ENCODE measurements around the gene MAJIN. TPM values are rescaled to one million over a fixed set of nuclear protein-coding genes. Genes with fewer than 3 reads are reported as not detected.
A peak's percentile ranks its signal among the peaks of the same experiment; 100 is the strongest.

MAJIN gene
- total and polyA plus RNA-seq, 10 of the 15 experiments (the other 5 are each of a cell fraction or from before 2014, with no cell fraction given): 0.10 TPM; not detected in 9

- peaks cover 14% of the 10 kb centered on the region for H3K4me1 ChIP-seq (ENCODE audit: control insufficient read depth, insufficient read depth, low read length)
- ATAC-seq: no peak
- TF ChIP-seq RAD51 (IDR thresholded peaks at IDR 0.05) (no peak), CEBPZ (IDR thresholded peaks at IDR 0.05; ENCODE audit: low read depth, low read length) (no peak)
- BruUV-seq (replicated peaks): no TSS peak
- CTCF ChIA-PET: no interaction called here
- WGBS (ENCODE audit: insufficient coverage, insufficient replicate concordance, low lambda C conversion rate, missing lambda C conversion rate): 37% methylated on average over 2 of the region's 2 CpGs
- RAD21 ChIA-PET (ENCODE audit: unreplicated experiment): interaction anchor here (0.8 kb wide), 1 partner anchor 27 kb away, joined by 5 read pairs; no protein-coding TSS in a partner anchor
- no peak overlapping the region for H3K27ac ChIP-seq (ENCODE audit: control insufficient read depth, insufficient read depth)
- no peaks in the 10 kb centered on the region for H4K20me1 ChIP-seq (ENCODE audit: control insufficient read depth, insufficient read depth)
- no peaks in the 10 kb centered on the region for H3K27me3 ChIP-seq (replicated peaks in 1 of 2; ENCODE audit: control insufficient read depth in 2 of 2, insufficient read depth in 2 of 2, low read length in 1 of 2)
- no peak for DNase-seq (ENCODE audit: low read depth, low spot score)
- H3K9ac ChIP-seq (ENCODE audit: control insufficient read depth, insufficient read depth, low read length): no peak overlapping the region
- no peaks in the 10 kb centered on the region for H3K9me3 ChIP-seq (replicated peaks; ENCODE audit: control insufficient read depth, insufficient read depth, low read length)
- SMC1A ChIA-PET (ENCODE audit: uncharacterized antibody, unreplicated experiment): no interaction called here
- H3K4me3 ChIP-seq: no peak overlapping the region
- no peaks in the 10 kb centered on the region for H3K36me3 ChIP-seq (ENCODE audit: control insufficient read depth in 2 of 2, insufficient read depth in 2 of 2, low read length in 1 of 2)
- FAIRE-seq: no peak
- in situ Hi-C loops (cut with MboI): no loop called here
- intact Hi-C loops (cut with micrococcal nuclease; ENCODE audit: unreplicated experiment): no loop called here
- no peak overlapping the region for H2AFZ ChIP-seq (ENCODE audit: control insufficient read depth, low read depth, low read length)
- POLR2A ChIA-PET: interaction anchor here (0.5 to 1.0 kb wide), 2 partner anchors 13 to 90 kb away, joined by 3 read pairs; no protein-coding TSS in a partner anchor
- H3K79me2 ChIP-seq (ENCODE audit: control insufficient read depth, insufficient read depth, low read length): no peaks in the 10 kb centered on the region
- H3K4me2 ChIP-seq (ENCODE audit: control insufficient read depth, insufficient read depth): no peak overlapping the region
Measured at GRCh38 chr11:64976651-64977050, 4.7 kb upstream of the MAJIN start.

GRCh38 chr11:64974124-64974523, 2.2 kb upstream of the MAJIN start:
- Histone ChIP-seq H4K20me1 (ENCODE audit: control insufficient read depth, insufficient read depth) (no peaks in the 10 kb centered on the region), H3K4me3 (no peak overlapping the region), H3K4me1 (ENCODE audit: control insufficient read depth, insufficient read depth, low read length) (peaks cover 17% of the 10 kb centered on the region), H3K27me3 (replicated peaks in 1 of 2; ENCODE audit: control insufficient read depth in 2 of 2, insufficient read depth in 2 of 2, low read length in 1 of 2) (no peaks in the 10 kb centered on the region), H3K9ac (ENCODE audit: control insufficient read depth, insufficient read depth, low read length) (no peak overlapping the region), H3K4me2 (ENCODE audit: control insufficient read depth, insufficient read depth) (peak overlapping the region; percentile 54), H3K9me3 (replicated peaks; ENCODE audit: control insufficient read depth, insufficient read depth, low read length) (no peaks in the 10 kb centered on the region; the same call in 2 of the 3 replicates), H3K36me3 (ENCODE audit: control insufficient read depth in 2 of 2, insufficient read depth in 2 of 2, low read length in 1 of 2) (no peaks in the 10 kb centered on the region), H2AFZ (ENCODE audit: control insufficient read depth, low read depth, low read length) (peak overlapping the region; percentile 39; the same call in 1 of the 2 replicates), H3K79me2 (ENCODE audit: control insufficient read depth, insufficient read depth, low read length) (no peaks in the 10 kb centered on the region), H3K27ac (ENCODE audit: control insufficient read depth, insufficient read depth) (no peak overlapping the region; the same call in 1 of the 2 replicates)
- FAIRE-seq (peak; percentile 31), ATAC-seq (no peak), DNase-seq (ENCODE audit: low read depth, low spot score) (no peak)
- in situ Hi-C loops (cut with MboI): no loop called here
- SMC1A ChIA-PET (ENCODE audit: uncharacterized antibody, unreplicated experiment): interaction anchor here (0.6 kb wide), 1 partner anchor 1777 kb away, joined by 3 read pairs; no protein-coding TSS in a partner anchor
- no TSS peak for BruUV-seq (replicated peaks)
- intact Hi-C loops (cut with micrococcal nuclease; ENCODE audit: unreplicated experiment): no loop called here
- RAD21 ChIA-PET (ENCODE audit: unreplicated experiment): no interaction called here
- POLR2A ChIA-PET: no interaction called here
- 5% methylated on average over 5 of the region's 5 CpGs for WGBS (ENCODE audit: insufficient coverage, insufficient replicate concordance, low lambda C conversion rate, missing lambda C conversion rate)
- CTCF ChIA-PET: interaction anchor here (0.6 kb wide), 1 partner anchor 322 kb away, joined by 3 read pairs; no protein-coding TSS in a partner anchor
- TF ChIP-seq CBX5 (IDR thresholded peaks at IDR 0.05; ENCODE audit: low read depth) (no peak), RBBP5 (conservative IDR thresholded peaks at IDR 0.05) (no peak), ETV6 (conservative IDR thresholded peaks at IDR 0.05 in 1 of 2, IDR thresholded peaks at IDR 0.05 in 1 of 2; ENCODE audit: borderline replicate concordance in 1 of 2, low read depth in 1 of 2) (no peak), SIN3A (IDR thresholded peaks at IDR 0.05; ENCODE audit: low read depth, low read length) (no peak), SREBF1 (IDR thresholded peaks at IDR 0.05; ENCODE audit: low read length) (no peak), MTA3 (IDR thresholded peaks at IDR 0.05; ENCODE audit: borderline replicate concordance, low read length) (no peak), ESRRA (IDR thresholded peaks at IDR 0.05; ENCODE audit: low read length) (no peak), MEF2B (IDR thresholded peaks at IDR 0.05; ENCODE audit: partially characterized antibody, poor library complexity, severe bottlenecking) (no peak), NFYA (IDR thresholded peaks at IDR 0.05; ENCODE audit: borderline replicate concordance, low read depth, low read length) (no peak), TAF1 (IDR thresholded peaks at IDR 0.05; ENCODE audit: borderline replicate concordance, low read depth, low read length) (no peak)
- TF ChIP-seq, protein P1, sequence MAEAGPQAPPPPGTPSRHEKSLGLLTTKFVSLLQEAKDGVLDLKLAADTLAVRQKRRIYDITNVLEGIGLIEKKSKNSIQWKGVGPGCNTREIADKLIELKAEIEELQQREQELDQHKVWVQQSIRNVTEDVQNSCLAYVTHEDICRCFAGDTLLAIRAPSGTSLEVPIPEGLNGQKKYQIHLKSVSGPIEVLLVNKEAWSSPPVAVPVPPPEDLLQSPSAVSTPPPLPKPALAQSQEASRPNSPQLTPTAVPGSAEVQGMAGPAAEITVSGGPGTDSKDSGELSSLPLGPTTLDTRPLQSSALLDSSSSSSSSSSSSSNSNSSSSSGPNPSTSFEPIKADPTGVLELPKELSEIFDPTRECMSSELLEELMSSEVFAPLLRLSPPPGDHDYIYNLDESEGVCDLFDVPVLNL (IDR thresholded peaks at IDR 0.05; ENCODE audit: low read depth, low read length): no peak
